ENCODE results near the gene HERPUD1.

DNA sequence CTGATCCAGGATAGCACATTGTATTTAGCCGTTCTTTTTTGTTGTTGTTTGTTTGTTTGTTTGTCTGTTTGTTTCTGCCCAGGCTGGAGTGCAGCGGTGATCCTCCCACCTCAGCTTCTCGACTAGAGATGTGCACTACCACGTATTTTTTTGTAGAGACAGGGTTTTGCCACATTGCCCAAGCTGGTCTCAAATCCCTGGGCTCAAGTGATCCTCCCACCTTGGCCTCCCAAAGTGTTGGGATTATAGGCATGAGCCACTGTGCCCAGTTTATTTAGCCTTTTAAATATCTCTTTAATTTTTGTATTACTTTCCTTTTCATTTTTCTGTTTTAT is 48.2 kb downstream of the HERPUD1 start:
- TF ChIP-seq, protein P1, sequence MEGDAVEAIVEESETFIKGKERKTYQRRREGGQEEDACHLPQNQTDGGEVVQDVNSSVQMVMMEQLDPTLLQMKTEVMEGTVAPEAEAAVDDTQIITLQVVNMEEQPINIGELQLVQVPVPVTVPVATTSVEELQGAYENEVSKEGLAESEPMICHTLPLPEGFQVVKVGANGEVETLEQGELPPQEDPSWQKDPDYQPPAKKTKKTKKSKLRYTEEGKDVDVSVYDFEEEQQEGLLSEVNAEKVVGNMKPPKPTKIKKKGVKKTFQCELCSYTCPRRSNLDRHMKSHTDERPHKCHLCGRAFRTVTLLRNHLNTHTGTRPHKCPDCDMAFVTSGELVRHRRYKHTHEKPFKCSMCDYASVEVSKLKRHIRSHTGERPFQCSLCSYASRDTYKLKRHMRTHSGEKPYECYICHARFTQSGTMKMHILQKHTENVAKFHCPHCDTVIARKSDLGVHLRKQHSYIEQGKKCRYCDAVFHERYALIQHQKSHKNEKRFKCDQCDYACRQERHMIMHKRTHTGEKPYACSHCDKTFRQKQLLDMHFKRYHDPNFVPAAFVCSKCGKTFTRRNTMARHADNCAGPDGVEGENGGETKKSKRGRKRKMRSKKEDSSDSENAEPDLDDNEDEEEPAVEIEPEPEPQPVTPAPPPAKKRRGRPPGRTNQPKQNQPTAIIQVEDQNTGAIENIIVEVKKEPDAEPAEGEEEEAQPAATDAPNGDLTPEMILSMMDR (tag by site-specific recombination; IDR thresholded peaks at IDR 0.05), result no peak
- TF ChIP-seq ZNF768 (tag by site-specific recombination; IDR thresholded peaks at IDR 0.05) (no peak), ZNF274 (IDR thresholded peaks at IDR 0.05; ENCODE audit: low read length) (no peak), ZNF274 (tag by site-specific recombination; IDR thresholded peaks at IDR 0.05; ENCODE audit: borderline replicate concordance) (no peak), ZNF214 (tag by site-specific recombination; IDR thresholded peaks at IDR 0.05; ENCODE audit: borderline replicate concordance) (no peak), MZF1 (tag by site-specific recombination; IDR thresholded peaks at IDR 0.05; ENCODE audit: borderline replicate concordance) (no peak), ZNF677 (tag by site-specific recombination; IDR thresholded peaks at IDR 0.05) (no peak), ZNF394 (tag by site-specific recombination; IDR thresholded peaks at IDR 0.05; ENCODE audit: borderline replicate concordance) (no peak), ZNF830 (tag by site-specific recombination; IDR thresholded peaks at IDR 0.05; ENCODE audit: low read depth) (no peak), KLF16 (tag by site-specific recombination; IDR thresholded peaks at IDR 0.05) (no peak)

Measured in HEK293 (cell line).